Measurements from ENCODE around the gene STMND1.

Gene STMND1

DNA sequence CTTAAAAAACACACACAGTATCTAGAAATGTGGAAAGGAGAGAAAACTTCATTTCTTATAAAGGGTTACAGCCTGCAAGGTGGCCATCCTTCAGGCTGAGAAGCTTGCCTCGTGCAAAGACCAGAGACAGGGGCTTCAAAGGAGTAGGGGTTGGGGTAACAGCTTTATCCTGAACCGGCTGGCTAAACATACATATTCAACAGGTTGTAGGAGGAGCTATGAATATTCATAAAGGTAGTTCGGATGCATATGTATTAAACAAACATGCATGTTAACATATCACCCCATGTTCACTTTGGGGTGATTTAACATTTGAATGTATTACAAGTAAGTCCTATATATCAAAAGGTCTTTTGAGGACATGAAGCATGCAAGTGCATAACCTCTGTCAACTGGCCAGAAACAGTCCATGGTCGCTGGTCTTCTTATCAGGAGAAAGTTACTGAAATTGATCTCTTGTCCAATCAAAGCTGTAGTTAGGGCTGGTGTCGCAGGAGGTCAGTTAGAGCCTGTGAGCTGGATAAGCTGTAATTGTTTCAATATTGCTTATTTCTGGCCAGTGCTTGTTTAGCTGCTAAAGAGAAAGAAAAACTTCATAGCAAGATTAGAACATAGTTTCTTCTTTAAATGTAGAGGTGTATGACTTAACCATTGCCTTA, 2.3 kb upstream of the STMND1 start:
- no peak for DNase-seq

DNA sequence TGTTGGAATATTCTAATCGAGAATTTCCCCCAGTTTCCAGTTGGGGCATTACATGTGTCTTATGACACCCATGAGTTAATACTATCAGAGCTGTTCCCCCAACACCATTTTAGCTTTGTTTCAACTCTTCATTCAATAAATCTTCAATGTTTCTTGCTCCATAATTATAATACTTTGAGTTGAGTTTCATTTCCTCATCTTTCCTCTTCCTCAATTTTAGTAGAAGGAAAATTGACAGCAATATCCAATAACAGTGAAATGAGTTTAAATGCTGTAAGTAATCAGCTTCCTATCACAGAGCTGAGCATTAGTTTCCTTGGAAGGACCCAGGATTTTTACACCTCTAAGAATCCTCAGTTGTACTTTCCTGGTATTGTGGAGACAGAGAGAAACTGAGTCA, 1.0 kb upstream of the STMND1 start:
- DNase-seq: no peak

DNA sequence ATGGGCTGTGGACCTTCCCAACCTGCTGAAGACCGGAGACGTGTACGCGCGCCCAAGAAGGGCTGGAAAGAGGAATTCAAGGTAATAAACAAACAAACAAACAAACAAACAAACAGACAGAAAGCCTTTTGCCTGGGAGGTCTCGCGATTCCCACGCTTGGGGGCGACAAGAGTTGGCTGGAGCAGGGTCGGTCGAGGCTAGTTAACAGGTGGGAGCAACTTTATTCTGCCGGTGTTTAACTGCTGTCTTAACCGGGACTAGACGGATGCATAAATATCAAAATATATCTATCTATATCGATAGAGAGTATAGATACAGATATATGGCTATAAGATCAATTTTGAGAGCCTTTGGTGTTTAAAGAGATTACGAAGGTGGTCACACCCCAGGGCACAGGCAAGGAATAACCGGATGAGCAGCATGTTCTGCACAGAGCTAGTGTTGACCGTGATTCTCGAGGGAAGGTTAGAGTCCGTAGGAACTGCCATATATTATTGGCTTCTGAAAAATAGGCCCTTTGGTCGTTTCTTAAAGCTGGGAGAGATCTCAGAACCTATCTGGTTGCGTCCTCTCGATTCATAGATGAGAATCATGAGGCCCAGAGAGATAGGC, 514 bp downstream of the STMND1 start:
- DNase-seq: no peak

DNA sequence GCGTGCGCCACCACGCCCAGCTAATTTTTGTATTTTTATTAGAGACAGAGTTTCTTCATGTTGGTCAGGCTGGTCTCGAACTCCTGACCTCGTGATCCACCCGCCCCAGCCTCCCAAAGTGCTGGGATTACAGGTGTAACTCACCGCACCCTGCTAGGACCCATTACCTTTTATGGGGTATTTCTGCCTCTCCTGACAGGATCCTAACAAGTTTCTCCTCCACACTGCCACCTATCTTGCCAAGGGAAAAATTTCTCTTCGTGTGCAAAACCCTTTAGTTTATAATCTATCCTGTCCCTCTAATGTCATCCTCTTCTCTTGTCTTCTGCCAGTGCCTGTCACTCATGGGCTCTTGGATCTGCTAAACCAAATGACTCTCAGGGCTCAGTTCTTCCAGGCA, 1.9 kb downstream of the STMND1 start:
- DNase-seq: no peak

DNA sequence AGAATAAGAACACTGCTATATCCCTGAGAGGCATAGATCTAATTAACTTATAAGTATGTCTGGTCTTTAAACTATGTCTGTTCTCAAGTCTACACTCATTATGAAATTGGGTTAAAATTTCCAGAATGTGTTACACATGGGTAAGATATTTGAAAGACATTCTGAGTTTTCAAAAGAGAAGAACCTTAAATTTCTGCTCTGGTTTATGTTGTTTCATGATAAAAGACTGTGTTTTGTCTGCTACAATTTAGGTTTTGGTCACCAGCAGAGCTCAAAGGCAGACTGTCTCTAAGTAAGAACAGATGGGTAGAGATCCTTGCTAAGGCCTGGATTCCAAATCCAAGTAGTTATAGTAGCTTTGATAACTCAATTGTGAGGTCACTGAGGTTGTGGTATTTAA, 6.0 kb downstream of the STMND1 start:
- DNase-seq: no peak

DNA sequence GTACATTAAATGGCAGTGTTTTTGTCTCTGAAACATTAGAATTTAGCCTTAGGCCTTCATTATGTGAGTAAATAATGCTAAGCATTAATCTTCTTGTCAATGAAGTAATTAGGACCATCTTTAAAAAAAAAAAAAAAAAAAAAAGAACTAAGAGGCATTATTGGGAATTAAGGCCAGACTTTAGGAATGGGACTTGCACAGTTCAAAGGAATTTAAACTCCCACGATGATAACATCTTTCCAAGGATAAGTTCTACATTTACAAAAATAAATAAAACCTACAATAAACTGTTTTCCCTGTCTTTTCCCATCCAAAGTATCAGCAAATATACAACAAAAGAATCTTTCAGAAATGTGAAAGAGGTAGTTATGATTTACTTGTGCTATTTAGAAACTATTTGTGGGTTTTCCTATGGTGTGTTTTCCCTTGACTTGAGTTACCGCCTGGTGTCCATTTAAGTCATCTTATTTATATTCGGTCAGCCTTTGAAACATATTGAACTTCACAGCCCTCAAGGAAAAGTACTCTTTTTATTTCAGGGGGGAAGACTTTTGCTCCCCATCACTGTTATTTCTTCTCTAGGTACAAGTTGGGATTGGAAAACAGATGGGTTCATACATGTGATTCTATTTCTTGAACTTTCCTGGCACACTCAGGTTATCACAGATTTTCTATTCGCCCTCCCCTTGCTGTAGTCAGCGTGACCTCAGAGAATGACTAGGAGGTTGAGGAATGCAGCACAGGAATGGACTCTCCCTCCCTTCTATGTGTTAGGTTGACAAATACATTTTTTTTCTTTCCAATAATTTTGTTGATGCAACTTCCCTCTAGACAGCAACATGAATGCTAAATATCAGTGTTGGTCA, 13.6 kb downstream of the STMND1 start:
- no peak for DNase-seq

DNA sequence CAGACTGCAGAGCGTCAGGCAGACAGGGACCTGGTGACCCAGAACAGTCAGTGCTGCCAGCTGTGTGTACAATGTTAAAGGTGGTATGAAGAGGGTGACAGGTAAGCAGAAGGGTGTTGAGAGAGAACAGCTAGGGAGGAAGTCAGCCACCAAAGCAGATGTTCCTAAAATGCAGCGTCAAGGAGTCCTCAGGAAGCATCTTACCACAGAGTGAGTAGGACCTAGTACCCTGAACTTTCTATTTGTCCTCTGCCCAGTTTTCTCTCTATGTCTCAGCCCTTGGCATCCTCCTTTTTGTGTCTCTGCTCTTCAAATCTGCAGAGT, 14.2 kb downstream of the STMND1 start:
- no peak for DNase-seq

DNA sequence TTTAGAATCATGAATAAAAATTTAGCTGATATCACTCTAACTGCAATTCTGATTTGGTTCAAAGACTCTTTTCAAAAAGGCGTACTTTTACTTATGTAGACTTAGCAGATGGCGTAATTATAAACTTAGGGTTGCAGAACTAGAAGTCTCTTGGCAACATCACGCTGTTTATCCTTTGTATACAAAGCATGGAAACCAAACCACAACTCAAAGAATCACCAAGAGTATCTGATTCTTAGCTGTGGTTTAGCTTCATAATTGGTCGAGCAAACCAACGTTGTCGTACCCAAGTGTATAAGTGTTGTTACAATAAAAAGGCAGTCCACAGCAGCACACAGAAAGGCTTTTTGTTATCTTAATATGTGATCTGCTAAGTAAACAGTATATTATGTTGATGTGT, 18.2 kb downstream of the STMND1 start:
- DNase-seq: no peak

DNA sequence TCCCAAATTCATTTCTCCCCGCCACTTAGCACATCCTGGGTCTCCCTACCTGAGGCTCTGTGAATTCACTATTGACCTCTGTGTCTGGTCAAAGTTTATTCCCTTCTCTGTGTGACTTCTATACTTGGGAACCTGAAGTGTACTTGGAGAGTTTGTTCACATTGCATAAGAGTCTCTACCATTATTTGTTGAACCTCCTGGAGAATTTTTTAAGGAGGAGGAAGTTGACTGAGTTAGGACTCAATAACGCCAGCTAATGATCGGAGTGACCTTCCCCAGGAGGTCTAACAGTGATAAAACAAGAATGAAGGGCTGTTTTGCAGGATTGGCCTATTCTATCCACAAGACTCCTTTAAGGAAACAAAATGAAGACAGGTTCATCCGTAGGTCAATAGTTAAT, 23.6 kb downstream of the STMND1 start:
- DNase-seq: no peak

DNA sequence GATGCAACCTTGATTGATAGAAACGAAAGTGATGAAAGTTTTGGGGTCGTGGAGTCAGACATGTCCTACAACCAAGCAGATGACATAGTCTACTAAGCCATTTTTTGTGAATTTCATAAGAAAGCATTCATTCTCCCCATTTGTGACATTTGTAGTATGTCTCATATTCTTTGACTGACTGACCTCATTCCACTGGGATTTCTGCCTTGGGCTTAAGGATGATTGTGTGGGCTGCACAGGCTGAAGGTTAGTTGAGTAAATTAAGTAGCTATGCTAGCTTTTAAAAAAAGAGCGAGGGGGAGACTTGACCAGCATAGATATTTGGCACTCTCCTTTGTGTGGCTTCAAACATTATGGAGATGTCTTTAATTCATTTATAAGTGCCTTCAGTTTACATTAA, 28.9 kb downstream of the STMND1 start:
- DNase-seq: no peak

DNA sequence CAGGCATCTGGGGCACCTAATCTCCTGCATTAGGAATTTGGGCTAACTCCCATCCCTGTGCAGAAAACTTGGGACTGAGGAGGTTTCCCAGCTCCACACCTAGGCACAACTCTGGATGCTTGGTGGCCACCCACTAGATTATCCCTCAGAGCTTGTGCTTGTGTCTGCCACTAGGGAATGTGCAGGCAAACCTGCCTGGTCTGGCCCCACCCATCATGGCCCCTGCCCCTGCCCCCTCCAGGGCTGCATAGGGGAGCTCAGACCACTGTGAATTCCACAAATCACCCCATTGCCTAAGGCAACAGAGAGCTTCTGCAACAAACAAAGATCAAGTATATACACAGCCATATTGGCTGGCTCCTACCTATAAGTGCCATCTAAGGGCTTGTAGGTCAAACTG, 31.1 kb downstream of the STMND1 start:
- DNase-seq: no peak

DNA sequence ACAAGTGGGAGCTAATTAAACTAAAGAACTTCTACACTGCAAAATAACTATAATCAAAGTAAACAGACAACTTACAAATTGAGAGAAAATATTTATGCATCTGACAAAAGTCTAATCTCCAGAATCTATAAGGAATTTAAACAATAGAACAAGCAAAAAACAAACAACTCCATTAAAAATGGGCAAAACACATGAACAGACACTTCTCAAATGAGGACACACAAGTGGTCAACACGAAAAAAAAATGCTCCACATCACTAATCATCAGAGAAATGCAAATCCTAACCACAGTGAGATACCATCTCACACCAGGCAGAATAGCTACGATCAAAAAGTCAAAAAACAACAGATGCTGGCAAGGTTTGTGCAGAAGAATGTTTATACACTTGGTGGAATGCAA, 36.2 kb downstream of the STMND1 start:
- no peak for DNase-seq

DNA sequence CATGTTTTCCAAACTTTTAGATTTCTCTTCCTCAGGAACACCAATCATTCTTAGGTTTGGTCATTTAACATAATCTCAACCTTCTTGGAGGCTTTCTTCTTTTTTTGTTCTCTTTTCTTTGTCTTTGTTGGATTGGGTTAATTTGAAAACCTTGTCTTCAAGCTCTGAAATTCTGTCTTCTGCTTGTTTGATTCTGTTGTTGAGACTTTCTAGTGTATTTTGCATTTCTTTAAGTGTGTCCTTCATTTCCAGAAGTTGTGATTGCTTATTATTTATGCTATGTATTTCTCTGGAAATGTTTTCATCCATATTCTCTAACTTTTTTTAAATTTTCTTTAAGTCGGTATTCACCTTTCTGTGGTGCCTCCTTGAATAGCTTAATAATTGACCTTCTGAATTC, 42.2 kb downstream of the STMND1 start:
- DNase-seq: no peak

DNA sequence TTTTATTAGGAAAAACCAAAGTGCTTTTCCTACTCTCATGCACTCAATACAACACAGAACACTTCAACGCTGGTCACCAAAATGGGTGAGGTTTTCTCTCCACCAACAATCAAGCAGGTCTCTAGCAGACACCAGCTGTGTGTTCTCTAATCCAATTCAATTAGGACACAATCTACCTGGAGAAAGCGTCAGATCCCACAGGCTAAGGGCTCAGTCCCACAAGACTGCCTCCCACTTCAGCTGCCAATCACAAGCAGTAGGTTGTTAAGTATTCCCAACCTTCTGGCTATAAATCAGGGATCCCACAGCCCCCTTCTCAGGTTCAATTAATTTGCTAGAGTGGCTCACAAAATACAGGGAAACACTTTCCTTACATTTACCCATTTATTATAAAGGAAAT, 47.7 kb downstream of the STMND1 start:
- DNase-seq: no peak

DNA sequence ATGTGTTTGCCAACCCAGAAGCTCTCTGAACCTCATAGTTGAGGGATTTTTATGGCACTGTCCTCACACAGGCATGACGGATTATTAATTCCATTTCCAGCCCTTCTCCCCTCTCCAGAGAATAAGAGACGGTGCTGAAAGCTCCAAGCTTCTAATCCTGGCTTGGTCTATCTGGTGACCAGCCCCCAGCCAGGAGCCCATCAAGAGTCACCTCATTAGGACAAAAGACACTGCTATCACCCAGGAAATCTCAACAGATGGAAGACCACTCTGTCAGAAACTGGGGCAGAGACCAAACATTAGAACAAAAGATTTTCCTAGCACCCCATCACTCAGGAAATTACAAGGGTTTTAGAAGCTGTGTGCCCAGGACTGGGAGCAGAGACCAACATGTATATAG, 48.2 kb downstream of the STMND1 start:
- no peak for DNase-seq

DNA sequence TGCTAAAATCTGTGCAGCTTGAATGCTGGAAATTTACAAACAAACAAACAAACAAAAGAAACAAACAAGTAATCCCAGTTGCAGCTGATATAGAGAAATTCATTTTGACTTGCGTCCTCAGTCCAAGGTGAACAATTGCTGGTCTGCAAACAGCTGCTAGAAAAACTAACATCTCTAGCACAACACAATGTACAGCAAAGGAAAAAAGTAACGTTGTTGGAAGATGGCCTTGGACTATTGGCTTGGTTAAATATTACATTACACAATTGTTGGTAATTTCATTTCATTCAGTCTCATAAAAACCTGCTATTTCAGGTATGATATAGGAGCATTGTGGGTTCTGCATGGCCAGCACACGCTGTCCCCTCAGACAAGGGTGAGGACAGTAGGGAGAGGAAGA, 50.0 kb downstream of the STMND1 start:
- DNase-seq: no peak

DNA sequence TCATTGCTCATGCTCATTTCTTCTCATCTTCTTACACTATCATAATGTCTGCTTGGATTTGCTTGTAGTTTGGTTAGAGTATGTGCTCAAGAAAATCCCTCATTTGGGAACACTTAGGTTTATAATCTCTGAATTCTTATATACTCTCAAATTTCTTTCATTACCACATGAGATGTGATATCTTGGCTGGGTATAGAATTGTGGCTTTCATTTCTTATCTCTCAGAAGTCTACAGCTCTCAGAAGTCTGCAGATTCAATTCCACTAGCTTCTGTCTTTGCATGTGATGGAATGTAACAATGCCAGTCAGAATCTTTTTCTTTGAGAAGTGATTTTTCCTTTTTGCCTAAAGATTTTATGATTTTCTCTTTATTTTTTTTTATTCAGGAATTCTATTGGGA, 50.9 kb downstream of the STMND1 start:
- DNase-seq: no peak

DNA sequence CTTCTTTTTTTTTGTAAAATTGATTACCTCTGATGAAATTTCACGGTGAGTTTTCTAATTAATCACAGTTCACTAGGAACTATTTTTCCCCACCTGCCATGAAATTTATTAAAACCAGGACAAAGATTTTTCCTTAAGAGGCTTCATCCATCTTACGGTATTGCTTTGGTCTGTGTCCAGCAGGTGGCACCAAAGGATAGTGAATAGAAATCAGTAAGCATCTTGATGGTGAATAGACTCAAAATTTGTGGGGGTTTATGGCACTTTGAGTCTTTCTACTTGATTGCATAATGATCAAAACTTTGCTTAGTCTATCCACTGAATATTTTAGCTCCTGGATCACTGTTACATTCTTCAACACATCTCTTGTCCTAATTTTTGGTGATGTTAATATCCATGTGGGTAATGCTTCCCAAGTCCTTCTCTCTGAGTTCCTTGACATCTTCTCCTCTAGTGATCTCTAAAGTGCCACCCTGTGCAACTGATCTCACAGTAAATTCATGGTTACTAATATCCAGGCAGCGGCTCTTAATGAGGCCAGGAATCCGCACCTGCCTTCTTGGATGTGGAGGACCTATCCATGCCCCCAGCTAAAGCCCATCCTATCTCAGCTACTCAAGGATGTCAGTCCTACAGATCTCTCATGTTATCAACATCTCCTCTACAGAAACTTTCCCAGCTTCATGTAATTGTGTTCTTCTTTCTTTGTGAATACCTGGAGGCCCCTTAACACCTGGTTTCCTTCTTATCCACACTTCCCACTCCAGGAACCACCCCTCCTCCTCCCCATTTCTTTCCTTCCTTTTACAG, 54.5 kb downstream of the STMND1 start:
- peak; percentile 67 for DNase-seq

DNA sequence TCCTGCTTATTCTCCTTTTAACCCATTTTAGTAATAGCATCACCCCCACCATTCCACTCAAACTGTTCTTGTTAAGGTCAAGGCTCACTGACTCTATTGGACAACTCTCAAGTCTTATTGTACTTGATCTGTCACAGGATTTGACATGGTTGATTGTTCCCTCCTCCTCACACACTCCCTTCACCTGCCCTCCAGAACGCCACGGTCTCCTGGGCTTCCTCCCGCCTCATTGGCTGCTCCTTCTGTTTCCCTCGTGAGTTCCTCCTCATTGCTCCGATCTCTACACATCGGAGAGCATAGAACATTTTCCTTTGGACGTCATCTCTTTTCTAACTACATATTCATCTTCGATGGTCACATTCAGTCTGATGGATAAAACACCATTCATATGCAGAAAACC, 55.1 kb downstream of the STMND1 start:
- no peak for DNase-seq

DNA sequence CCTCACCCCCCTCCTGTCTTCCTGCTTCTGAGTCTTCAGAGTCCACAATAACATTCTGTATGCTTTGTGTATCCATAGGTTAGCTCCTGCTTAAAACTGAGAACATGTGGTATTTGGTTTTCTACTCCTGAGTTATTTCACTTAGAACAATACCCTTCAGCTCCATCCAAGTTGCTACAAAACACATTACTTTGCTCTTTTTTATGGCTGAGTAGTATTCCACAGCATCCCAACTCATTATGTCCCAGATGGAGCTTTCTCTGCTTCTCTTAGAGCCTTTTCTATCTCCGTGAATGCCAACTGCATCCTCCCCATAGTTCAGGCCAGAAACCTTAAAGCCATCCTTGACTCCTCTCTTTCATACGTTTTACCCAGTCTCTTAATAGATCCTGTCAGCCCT, 55.8 kb downstream of the STMND1 start:
- no peak for DNase-seq

DNA sequence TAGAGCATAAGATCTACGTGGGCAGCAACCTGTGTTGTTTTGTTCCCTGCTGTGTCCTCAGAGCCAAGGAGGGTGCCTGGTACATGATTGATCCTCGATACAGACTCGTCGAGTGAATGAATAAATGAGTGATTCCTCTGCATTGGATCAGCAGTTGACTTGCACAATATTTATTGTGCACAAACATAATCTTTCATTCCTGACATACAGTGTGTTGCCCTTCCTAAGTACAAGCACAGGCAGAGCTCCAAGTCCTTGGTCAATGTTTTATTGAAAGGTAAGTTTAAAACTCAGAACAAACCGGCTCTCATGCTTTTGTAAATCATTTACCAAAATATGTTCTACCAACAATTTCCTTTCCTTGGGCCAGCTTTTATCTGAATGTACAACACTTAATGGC, 57.4 kb downstream of the STMND1 start:
- DNase-seq: no peak

DNA sequence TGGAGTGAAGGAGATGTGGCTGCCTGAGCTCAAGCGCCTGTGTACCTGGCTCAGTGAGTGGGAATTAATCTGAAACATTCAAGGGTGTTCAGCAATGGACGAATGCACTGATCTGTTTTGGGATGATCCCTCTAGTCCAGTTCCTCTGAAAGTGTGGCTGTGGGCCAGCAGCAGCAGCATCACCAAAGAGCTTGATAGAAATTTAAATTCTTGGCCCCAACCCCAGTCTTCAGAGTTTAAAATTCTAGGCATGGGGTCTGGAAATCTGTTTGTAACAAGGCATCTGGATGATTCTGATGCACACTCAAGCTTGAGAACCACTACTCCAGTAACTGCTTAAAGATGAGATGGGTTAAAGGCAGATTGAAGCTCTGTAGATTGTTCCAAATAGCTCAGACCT, 59.2 kb downstream of the STMND1 start:
- no peak for DNase-seq

DNA sequence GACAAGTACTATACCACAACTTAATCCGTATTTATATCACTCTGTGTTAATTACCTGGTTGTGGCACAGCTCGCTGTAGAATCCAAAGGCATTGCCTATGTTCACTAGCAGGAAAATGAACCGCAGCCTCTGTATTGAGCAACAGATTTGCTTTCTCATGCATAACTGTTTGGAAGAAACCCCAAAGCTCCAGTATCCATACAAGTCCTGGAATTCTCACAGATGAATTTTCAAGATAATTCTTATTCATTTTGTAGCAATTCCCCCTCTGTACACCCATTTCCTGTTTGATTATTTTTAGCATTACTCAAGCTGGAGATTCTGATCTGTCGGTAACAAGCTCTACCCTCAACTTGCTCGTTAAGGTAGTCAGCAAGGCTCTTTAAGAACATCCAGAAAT, 63.5 kb downstream of the STMND1 start:
- no peak for DNase-seq

Measured in activated CD8-positive, alpha-beta memory T cell treated with anti-CD3 and anti-CD28 coated beads, Interleukin-2, amount 50 U/mL, for 48 hours (primary cell).